ENCODE results near the gene PCSK5. TPM values are rescaled to one million over a fixed set of nuclear protein-coding genes. Genes with fewer than 3 reads are reported as not detected.
A peak's percentile ranks its signal among the peaks of the same experiment; 100 is the strongest.

The PCSK5 gene
- total and polyA plus RNA-seq, 2 of the 8 experiments (the other 6 are each of a cell fraction or from before 2014, with no cell fraction given) = 5.5 to 10.7 TPM

DNA sequence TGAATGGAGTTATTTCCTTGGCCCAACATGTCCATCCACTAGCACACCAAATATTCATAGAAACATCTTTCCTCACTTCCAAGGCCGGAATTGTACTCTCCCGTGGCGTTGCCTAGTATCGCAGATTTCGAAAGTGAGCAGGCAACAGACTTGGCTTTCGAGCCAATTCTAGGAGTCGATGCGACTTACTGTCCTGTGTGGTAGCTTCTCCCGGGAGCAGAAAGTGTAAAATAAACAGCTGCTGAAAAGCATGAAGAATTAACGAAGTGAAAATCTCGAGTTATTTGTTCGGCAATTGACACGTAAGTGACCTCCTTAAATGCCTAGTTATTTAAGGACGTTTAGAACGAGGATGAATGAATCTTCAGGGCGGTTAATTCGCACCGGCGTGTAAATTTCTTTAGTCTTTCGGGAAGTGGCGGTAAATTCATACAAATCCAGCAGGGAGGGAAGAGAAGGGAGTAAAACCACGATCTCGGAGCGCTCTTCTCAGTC, 449 bp upstream of the PCSK5 start:
- FAIRE-seq (no peak), DNase-seq (ENCODE audit: low read depth in 1 of 2, low spot score in 2 of 2) (no peak)
- Histone ChIP-seq H3K23ac (ENCODE audit: insufficient read length) (no peak overlapping the region), H2BK120ac (replicated peaks; ENCODE audit: low read depth, low read length) (peak overlapping the region; percentile 43), H3K36me3 (ENCODE audit: control insufficient read depth in 2 of 4, insufficient read depth in 4 of 4, low read length in 3 of 4) (no peaks in the 10 kb centered on the region), H3K14ac (ENCODE audit: insufficient read length) (no peak overlapping the region), H3K4me3 (ENCODE audit: extremely low read depth in 1 of 4, insufficient read depth in 2 of 4, low read depth in 3 of 4, low read length in 4 of 4) (peak overlapping the region; percentile 77 to 86 (median 82)), H2BK15ac (ENCODE audit: low read length) (peak overlapping the region; percentile 61; the same call in 1 of the 2 replicates), H2BK12ac (ENCODE audit: low read depth, low read length) (peak overlapping the region; percentile 72; the same call in 1 of the 2 replicates), H3K9ac (replicated peaks in 1 of 4; ENCODE audit: extremely low read depth in 1 of 4, low read depth in 3 of 4, low read length in 3 of 4) (peak overlapping the region in 1 of 4 experiments; percentile 45; a peak in 2 of 7 replicates), H3K27ac (ENCODE audit: low read depth, low read length) (no peak overlapping the region), H3K79me2 (ENCODE audit: control insufficient read depth in 1 of 2, insufficient read depth in 2 of 2, low read length in 2 of 2) (peaks cover 0 to 31% of the 10 kb centered on the region in 2 experiments; a peak in 3 of 4 replicates), H3K4ac (replicated peaks; ENCODE audit: insufficient read length, low read depth, low read length) (no peak overlapping the region), H3K79me1 (ENCODE audit: low read depth, low read length) (no peaks in the 10 kb centered on the region; the same call in 1 of the 2 replicates), H4K91ac (replicated peaks; ENCODE audit: insufficient read length, low read length) (no peak overlapping the region), H3K4me1 (replicated peaks in 1 of 4; ENCODE audit: control insufficient read depth in 3 of 4, insufficient read depth in 4 of 4, low read length in 3 of 4) (peaks cover 4 to 17% (median 8%) of the 10 kb centered on the region in 4 experiments; a peak in 5 of 7 replicates), H2BK20ac (ENCODE audit: low read length) (no peak overlapping the region), H4K5ac (ENCODE audit: insufficient read length, low read depth, low read length) (no peak overlapping the region), H3K27me3 (replicated peaks in 1 of 4; ENCODE audit: control insufficient read depth in 3 of 4, extremely low read depth in 1 of 4, insufficient read depth in 3 of 4, low read length in 3 of 4) (peaks cover 0 to 14% (median 5%) of the 10 kb centered on the region in 4 experiments; a peak in 4 of 7 replicates), H3K23me2 (ENCODE audit: low read depth, low read length) (peaks cover 22% of the 10 kb centered on the region), H3K9me3 (ENCODE audit: insufficient read depth in 2 of 2, low read depth in 1 of 2, low read length in 1 of 2) (no peaks in the 10 kb centered on the region), H4K20me1 (replicated peaks in 1 of 2; ENCODE audit: control insufficient read depth in 1 of 2, insufficient read depth in 2 of 2, low read length in 2 of 2) (no peaks in the 10 kb centered on the region), H3K4me2 (ENCODE audit: insufficient read depth in 1 of 2, low read depth in 2 of 2, low read length in 2 of 2) (peak overlapping the region; percentile 98), H4K8ac (ENCODE audit: extremely low read depth, insufficient read depth, low read length) (no peak overlapping the region), H2AK5ac (ENCODE audit: low read depth, low read length) (no peak overlapping the region), H3K56ac (replicated peaks; ENCODE audit: insufficient read length, low read depth, low read length) (no peak overlapping the region), H2AFZ (ENCODE audit: low read length) (peak overlapping the region; percentile 97), H2BK5ac (ENCODE audit: low read depth, low read length) (no peak overlapping the region), H3K18ac (ENCODE audit: extremely low read depth, low read length) (no peak overlapping the region)
- CTCF ChIA-PET (ENCODE audit: partially characterized antibody) = interaction anchor here (0.6 to 1.7 kb wide), 4 partner anchors 10 to 475 kb away, joined by 3 to 5 read pairs (median 3); no protein-coding TSS in a partner anchor
- POLR2A ChIA-PET (ENCODE audit: partially characterized antibody) = interaction anchor here (0.6 to 2.3 kb wide), 7 partner anchors 9 to 85 kb away, joined by 3 to 8 read pairs (median 3); no protein-coding TSS in a partner anchor
- WGBS, 2 experiments (ENCODE audit: extremely low coverage in 1 of 2, insufficient coverage in 1 of 2, insufficient read length in 1 of 2, insufficient replicate concordance in 2 of 2, low coverage in 1 of 2, low lambda C conversion rate in 2 of 2, missing lambda C conversion rate in 1 of 2) = 2% methylated on average over 24 of the region's 24 CpGs; no CpG with 5 or more reads in 1 of the 2 experiments
- TF ChIP-seq, protein P1, sequence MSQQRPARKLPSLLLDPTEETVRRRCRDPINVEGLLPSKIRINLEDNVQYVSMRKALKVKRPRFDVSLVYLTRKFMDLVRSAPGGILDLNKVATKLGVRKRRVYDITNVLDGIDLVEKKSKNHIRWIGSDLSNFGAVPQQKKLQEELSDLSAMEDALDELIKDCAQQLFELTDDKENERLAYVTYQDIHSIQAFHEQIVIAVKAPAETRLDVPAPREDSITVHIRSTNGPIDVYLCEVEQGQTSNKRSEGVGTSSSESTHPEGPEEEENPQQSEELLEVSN (IDR thresholded peaks at IDR 0.05) = 0 out of 2 replicates have a peak, but pooled peaks have one; percentile 1
- TF ChIP-seq POLR2A (IDR thresholded peaks at IDR 0.05; ENCODE audit: control extremely low read depth in 1 of 2, low read depth in 2 of 2, low read length in 2 of 2) (no peak), ASH2L (IDR thresholded peaks at IDR 0.05; ENCODE audit: low read length) (peak; percentile 23), RNF2 (IDR thresholded peaks at IDR 0.05; ENCODE audit: borderline replicate concordance, low read depth, low read length, missing control alignments, poor library complexity, severe bottlenecking) (no peak), SIN3A (conservative IDR thresholded peaks at IDR 0.05 in 1 of 2, IDR thresholded peaks at IDR 0.05 in 1 of 2; ENCODE audit: low read depth in 1 of 2, low read length in 2 of 2) (no peak), TBP (IDR thresholded peaks at IDR 0.05; ENCODE audit: low read depth, low read length) (no peak), RAD21 (IDR thresholded peaks at IDR 0.05 in 1 of 2, conservative IDR thresholded peaks at IDR 0.05 in 1 of 2; ENCODE audit: low read depth in 2 of 2, low read length in 2 of 2) (no peak), NANOG (IDR thresholded peaks at IDR 0.05; ENCODE audit: insufficient read depth, low read depth, low read length, poor library complexity, severe bottlenecking) (no peak), SUZ12 (IDR thresholded peaks at IDR 0.05; ENCODE audit: low read length) (peak; percentile 39; the same call in 1 of the 2 replicates), ZNF274 (IDR thresholded peaks at IDR 0.05; ENCODE audit: borderline replicate concordance, extremely low read depth, low read length) (no peak)
